GM21576 (cell line): ENCODE data around the gene CNTNAP2.

Experiments
- ATAC-seq: cut with Tn5 transposase; IDR thresholded peaks from one replicate; pipeline ENCODE4 v1.9.1; 2021; ENCODE audit warnings: mild to moderate bottlenecking, moderate library complexity; ENCODE audit not compliant: unreplicated experiment

CNTNAP2 gene

GRCh38 chr7:146414373-146414772 lies 297.8 kb downstream of the CNTNAP2 start:
- no peak for ATAC-seq

DNA sequence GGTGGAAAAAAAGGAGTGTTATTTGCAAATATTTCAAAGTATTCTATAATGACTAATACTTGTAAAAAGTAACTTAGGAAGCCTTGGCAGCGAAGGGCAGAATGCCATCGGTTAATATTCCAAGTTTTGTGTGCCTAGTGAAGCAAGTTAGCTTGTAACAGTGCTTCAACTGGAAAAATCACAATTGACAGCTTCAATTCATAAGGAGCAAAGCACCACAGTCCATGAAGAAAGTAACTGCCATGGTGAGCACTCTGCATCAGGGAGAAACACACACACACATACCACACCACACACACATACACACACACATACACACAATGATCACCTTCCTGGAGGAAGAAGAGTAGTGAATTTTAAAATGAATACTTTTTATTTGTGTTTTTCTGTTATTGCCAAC lies 298.3 kb downstream of the CNTNAP2 start:
- no peak for ATAC-seq

GRCh38 chr7:146417176-146417575 lies 300.6 kb downstream of the CNTNAP2 start:
- no peak for ATAC-seq

GRCh38 chr7:146423446-146423845 lies 306.8 kb downstream of the CNTNAP2 start:
- ATAC-seq = no peak

GRCh38 chr7:146424084-146424483 lies 307.5 kb downstream of the CNTNAP2 start:
- ATAC-seq = no peak

DNA sequence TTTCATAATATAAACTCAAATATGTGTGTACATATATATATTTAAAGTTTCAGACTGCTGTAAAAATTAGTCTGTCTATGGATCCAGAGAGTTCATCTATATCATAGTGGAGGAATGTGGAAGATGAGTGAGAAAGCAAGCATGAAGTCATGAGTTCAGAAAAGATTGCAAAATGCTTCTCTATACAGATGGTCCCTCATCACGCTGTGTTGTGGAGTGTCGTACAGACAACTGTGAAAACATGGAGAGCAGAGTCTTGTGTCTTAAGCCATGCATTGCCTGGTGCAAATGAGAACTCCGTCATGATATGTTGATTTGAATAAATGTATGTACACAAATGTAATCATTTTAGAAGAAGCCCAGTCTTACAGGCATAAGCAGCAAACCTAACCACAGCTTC lies 316.9 kb downstream of the CNTNAP2 start:
- no peak for ATAC-seq

GRCh38 chr7:146443102-146443501 lies 326.5 kb downstream of the CNTNAP2 start:
- ATAC-seq = no peak

DNA sequence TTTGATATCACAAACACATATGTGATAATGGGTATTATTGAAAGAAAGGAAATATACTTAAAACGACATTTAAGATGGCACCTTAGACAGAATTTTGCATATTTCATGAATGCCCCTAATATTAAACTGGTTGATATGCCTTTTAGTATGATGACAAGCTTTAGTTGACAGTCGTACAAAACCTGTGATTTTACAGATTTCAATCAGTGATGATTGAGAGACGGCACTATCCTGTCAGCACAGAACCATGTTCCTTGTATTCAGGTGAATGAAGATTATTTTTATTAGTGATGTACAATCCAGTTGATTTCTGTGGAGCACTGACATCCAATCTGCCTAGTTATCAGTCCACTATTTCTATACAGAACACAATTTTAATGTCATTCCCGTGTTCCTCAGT lies 333.0 kb downstream of the CNTNAP2 start:
- no peak for ATAC-seq

DNA sequence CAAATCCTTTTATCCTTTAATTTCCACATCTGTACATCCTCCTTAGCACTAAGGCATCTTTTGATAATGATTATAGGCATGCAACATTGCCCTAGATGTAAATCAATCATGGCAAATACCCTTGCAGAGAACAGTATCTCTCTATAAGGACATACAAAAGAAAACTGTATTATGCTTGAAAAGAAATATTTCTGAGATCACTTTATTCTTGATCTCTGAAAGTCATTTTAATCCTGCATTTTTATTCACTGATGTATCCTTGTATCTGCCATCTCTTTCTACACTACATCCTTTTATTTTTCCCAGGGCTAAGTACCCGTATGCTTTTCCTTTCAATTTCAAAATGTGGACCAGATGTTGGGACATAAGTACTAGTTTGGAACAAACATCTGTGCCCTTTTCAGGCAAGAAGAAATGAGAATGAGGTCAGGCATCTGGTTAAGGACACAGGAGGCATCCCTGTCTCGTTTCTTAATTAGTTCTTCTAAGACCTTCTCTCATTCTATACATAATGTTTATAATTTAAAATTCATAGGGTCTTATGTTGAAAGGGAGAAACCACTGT lies 338.6 kb downstream of the CNTNAP2 start:
- ATAC-seq = no peak

DNA sequence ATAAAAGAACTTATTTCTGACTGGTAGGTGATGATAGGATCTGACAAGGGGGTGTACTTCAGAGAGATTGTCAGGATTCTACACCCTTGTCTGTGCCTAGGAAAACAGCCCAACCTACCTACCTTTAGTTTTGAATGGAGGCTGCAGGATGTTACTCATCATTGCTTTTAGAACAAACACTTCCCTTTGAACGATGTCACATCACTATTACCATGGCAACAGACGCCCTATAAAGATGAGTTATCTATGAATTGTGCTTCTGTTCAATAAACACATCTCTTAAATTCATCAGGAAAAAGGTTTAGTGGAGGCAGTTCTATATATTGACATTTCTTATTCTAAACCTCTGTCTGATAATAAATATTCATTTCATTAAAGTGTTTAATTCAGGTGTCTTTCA lies 362.4 kb downstream of the CNTNAP2 start:
- no peak for ATAC-seq

DNA sequence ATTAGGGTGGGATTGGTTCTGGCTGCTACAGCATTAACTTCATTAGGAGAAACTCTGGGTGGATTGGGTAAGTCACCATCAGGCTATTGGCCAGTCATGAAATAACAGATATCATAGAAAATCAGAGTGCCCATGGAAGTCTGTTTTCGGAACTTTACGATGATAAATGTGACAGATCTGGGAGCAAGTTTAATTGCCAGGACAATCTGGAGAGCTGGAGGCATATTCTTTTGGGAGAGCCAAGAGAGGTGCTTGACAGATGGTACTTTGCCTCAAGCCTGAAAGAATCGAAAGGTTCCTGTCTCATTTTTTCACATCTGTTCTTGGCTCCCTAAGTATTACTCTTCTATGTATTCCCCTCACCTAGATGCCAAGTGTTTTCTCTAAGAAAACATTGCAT lies 369.9 kb downstream of the CNTNAP2 start:
- ATAC-seq = no peak

DNA sequence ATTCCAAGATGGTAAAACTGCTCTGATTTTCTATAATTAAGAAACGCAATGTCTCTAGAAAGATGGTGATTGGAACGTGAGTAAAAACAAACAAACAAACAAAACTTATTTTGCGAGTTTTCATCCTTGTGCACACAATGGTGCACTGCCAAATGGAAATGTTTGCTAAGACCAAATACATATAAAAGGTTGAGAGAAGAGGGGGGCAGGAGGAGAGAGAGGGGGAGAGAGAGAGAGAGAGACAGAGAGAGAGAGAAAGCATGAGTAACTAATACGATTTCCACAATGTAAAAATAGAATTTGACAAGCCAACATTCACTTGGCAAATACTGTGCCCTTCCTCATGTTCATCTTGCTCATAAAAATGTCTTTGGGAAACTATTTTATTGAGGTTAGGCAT lies 375.4 kb downstream of the CNTNAP2 start:
- no peak for ATAC-seq

DNA sequence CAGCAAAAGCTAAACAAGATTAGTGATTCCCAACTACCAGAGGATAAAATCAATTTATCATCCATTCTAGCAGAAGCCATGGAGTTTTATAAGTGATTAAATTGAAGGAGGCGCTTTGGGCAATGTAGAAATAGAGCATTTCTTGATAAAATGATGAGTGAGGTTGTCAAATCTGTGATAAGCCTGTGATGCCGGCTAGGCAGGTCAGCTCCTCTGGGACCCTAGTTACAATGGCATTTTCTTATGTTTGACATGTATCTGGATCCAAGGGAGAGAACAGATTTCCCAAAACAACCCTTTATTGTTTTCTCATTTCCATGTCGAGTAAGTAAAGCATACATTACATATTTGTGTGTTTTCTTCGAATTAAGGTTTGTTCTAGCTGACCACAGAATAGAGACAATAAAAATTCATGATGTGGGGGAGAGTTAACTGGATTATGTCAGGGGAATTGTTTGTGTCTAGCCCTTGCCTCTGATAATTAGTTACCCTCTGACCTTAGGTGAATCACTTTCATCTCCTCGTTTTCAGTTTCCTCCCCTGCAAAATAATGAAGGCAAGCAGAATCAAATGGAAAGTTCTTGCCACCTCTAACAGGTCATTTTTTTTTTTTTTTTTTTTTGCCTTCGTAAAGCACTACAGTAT lies 378.5 kb downstream of the CNTNAP2 start:
- ATAC-seq = no peak

GRCh38 chr7:146496657-146497056 lies 380.1 kb downstream of the CNTNAP2 start:
- no peak for ATAC-seq

DNA sequence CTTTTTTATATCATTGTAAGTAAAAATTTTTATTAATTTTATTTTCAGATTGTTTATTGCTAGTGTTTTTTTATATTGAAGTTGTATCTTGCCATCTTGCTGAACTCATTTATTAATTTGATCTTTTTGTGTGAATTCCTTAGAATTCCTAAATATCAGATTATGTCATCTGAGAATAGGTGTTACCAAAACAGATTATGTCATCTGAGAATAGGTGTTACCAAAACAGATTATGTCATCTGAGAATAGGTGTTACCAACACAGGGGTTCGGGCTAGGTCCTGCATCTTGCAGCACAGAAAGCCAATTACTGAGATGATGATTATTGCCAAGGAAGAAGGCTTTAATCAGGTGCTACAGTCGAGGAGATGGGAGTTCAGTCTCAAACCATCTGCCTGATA lies 383.4 kb downstream of the CNTNAP2 start:
- no peak for ATAC-seq

- no peak for ATAC-seq
Measured at GRCh38 chr7:146503844-146504243, 387.2 kb downstream of the CNTNAP2 start.

DNA sequence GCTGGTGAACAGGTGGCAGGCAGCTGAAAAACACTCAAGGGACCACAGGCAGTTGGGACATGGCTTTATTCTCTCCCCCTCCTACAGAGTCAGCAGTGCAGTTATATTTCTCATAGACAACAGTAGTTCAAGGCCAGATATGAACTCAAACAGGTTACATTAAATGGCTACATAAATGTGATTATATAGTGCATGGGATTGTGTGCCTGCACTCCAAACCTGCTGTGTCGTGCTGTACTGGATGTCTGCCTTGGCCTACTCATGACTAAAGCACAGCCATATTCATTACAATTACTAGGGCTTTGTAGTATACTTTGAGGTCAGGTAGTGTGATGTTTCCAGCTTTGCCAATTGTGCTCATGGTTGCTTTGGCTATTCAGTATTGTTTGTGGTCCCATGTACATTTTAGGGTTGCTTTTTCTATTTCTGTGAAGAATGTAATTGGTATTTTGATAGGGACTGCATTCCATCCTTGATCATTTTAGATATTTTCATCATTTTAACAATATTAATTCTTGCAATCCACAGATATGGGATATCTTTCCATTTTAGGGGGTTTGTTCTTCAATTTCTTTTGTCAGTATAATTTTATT lies 393.6 kb downstream of the CNTNAP2 start:
- ATAC-seq = no peak

- ATAC-seq = no peak
Measured at GRCh38 chr7:146514304-146514703, 397.7 kb downstream of the CNTNAP2 start.

GRCh38 chr7:146528581-146528980 lies 412.0 kb downstream of the CNTNAP2 start:
- ATAC-seq = no peak

DNA sequence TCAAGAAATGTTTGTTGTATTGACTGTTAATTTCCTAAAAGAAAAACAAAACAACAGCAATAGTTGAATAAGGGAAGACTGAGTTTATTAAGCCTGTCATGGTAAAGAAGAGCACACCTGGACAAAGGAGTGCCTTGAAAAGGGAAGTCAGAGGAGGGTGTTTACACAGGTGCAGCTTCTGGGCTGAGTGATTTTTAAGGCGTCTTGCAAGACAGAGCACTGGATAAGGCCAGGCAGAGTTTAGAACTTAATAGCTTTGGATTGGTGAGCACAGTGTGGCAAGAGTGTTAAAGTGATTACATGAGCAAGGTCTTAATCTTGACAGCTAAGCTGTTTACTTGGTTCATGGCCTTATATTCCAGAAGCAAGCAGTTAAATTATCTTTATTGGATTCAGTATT lies 423.2 kb downstream of the CNTNAP2 start:
- ATAC-seq = no peak

GRCh38 chr7:146542101-146542500 lies 425.5 kb downstream of the CNTNAP2 start:
- ATAC-seq = no peak

DNA sequence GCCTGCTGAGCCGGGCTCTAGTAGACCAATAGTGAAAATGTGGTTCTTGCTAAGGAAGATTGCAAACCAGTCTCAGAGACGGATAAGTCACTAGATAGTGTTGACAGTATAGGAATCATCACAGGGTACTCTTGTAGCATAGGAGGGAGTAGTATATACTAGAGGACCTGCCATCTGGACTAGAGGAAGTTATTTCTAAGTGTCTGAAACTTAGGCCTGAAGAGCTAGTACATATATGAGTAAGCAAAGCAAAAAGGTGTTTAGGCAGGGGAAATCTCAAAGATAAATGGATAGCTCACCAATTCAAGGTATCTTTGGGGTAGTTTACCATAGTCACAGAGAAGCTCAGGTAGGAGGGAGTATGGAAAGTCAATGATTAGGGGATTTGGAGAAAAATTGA lies 428.1 kb downstream of the CNTNAP2 start:
- ATAC-seq = no peak

DNA sequence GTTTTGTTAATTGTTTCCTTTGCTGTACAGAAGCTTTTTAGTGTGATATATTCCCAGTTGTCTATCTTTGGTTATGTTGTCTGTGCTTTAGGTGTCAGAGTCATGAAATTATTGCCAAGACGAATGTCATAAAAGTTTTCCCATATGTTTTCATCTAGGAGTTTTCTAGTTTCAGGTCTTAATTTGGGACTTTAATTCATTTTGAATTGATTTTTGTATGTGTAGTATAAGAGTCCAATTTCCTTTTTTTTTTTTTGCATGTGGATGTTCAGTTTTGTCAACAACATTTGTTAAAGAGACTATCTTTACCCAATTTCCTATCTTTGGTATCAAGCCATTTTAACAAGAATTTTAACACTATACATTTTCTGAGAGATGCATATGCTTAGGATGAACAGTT lies 432.2 kb downstream of the CNTNAP2 start:
- ATAC-seq = no peak
